RWPE2 (cell line): ENCODE results near the gene FAAP20.

Source experiments
- ATAC-seq: fragments of 200-7000 bp; cut with Tn5 transposase; 3 replicates; pipeline ENCODE4 v1.9.1; 2021; ENCODE audit warnings: low read depth
- DNase-seq: peaks from one replicate; pipeline ENCODE4 v3.0.0-alpha.2; 2020; ENCODE audit warnings: low spot score
- H3K27ac ChIP-seq: fragments of 450-650 bp; 2 replicates; pipeline ENCODE4 v1.5.1; 2017; ENCODE audit warnings: mild to moderate bottlenecking; ENCODE audit not compliant: poor library complexity, severe bottlenecking
- H3K27me3 ChIP-seq: fragments of 250-450 bp; sonication (Bioruptor Pico); 2 replicates; pipeline ENCODE4 v1.5.1; 2021; ENCODE audit warnings: mild to moderate bottlenecking, moderate library complexity; ENCODE audit not compliant: insufficient read depth, poor library complexity, severe bottlenecking
- H3K36me3 ChIP-seq: fragments of 250-450 bp; sonication (Bioruptor Pico); 2 replicates; pipeline ENCODE4 v1.5.1; 2020; ENCODE audit warnings: low read depth, mild to moderate bottlenecking, moderate library complexity
- H3K4me1 ChIP-seq: fragments of 250-450 bp; sonication (Bioruptor Pico); 2 replicates; pipeline ENCODE4 v1.5.1; 2021; ENCODE audit warnings: mild to moderate bottlenecking, moderate library complexity; ENCODE audit not compliant: insufficient read depth, poor library complexity, severe bottlenecking
- H3K4me3 ChIP-seq: fragments of 250-450 bp; sonication (Bioruptor Pico); 2 replicates; pipeline ENCODE4 v1.5.1; 2021; ENCODE audit warnings: mild to moderate bottlenecking, moderate library complexity; ENCODE audit not compliant: severe bottlenecking
- H3K9me3 ChIP-seq: fragments of 250-450 bp; sonication (Bioruptor Pico); 2 replicates; pipeline ENCODE4 v1.5.1; 2021; ENCODE audit warnings: mild to moderate bottlenecking, moderate library complexity; ENCODE audit not compliant: severe bottlenecking
- TF ChIP-seq, protein P1 (sequence below): fragments of 450-650 bp; IDR thresholded peaks from one replicate; pipeline ENCODE4 v1.5.1; 2017; ENCODE audit warnings: mild to moderate bottlenecking, moderate library complexity; ENCODE audit not compliant: poor library complexity, severe bottlenecking

FAAP20 gene

DNA sequence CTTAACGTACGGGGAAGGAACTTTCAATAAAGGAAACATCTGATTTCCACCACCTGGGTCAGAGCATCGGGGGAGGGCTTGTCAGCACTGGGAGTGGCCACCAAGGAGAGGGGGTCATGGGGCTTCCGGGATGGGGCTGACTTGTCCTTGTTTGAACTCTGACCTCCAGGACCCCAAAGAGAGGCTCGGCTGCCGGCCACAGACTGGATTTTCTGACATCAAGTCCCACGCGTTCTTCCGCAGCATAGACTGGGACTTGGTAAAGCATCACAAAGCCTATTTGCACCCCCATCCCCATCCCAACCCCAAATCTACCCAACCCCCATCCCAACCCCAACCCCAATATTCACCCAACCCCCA, 19.5 kb downstream of the FAAP20 start:
- Histone ChIP-seq H3K4me3 (no peak overlapping the region), H3K27me3 (no peaks in the 10 kb centered on the region), H3K9me3 (no peaks in the 10 kb centered on the region), H3K4me1 (no peaks in the 10 kb centered on the region), H3K36me3 (peaks cover 7% of the 10 kb centered on the region), H3K27ac (no peak overlapping the region)
- DNase-seq: no peak
- TF ChIP-seq, protein P1, sequence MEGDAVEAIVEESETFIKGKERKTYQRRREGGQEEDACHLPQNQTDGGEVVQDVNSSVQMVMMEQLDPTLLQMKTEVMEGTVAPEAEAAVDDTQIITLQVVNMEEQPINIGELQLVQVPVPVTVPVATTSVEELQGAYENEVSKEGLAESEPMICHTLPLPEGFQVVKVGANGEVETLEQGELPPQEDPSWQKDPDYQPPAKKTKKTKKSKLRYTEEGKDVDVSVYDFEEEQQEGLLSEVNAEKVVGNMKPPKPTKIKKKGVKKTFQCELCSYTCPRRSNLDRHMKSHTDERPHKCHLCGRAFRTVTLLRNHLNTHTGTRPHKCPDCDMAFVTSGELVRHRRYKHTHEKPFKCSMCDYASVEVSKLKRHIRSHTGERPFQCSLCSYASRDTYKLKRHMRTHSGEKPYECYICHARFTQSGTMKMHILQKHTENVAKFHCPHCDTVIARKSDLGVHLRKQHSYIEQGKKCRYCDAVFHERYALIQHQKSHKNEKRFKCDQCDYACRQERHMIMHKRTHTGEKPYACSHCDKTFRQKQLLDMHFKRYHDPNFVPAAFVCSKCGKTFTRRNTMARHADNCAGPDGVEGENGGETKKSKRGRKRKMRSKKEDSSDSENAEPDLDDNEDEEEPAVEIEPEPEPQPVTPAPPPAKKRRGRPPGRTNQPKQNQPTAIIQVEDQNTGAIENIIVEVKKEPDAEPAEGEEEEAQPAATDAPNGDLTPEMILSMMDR: no peak
- no peak for ATAC-seq

DNA sequence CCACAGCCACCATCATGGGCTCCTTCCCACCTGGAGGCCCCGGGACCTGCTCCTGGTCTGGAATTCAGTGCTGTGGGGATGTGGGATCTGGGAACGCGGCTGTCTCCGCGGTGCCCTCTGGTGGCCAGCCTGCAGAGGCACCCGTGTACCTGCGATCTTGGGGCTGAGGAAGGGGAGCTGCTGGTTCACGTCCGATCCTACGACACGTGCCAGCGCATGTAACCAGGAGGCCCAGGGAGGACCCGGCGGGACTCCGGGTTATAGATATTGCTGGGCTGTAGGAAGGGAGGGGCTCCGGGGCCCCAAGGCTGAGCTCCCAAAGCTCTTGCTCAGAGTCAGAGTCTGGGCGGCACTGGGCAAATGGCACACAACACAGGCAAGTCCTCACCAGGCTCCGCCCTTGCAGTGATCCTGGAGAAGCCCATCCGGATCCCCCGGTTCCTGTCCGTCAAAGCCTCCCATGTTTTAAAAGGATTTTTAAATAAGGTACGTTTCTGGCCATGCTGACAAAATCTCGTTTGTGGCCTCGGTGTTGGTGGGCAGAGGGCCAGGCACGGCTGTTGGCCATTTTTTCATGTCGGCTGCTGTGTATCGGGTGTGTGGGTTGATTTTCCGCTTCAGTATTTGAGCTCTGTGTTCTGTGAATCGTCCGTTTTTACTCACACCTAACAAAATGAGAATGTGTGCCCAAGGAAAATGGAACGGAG, 20.1 kb downstream of the FAAP20 start:
- Histone ChIP-seq H3K4me3 (no peak overlapping the region), H3K27me3 (no peaks in the 10 kb centered on the region), H3K9me3 (no peaks in the 10 kb centered on the region), H3K4me1 (no peaks in the 10 kb centered on the region), H3K36me3 (peaks cover 7% of the 10 kb centered on the region), H3K27ac (no peak overlapping the region)
- TF ChIP-seq, protein P1: peak; percentile 88
- ATAC-seq (peak; percentile 76), DNase-seq (no peak)

DNA sequence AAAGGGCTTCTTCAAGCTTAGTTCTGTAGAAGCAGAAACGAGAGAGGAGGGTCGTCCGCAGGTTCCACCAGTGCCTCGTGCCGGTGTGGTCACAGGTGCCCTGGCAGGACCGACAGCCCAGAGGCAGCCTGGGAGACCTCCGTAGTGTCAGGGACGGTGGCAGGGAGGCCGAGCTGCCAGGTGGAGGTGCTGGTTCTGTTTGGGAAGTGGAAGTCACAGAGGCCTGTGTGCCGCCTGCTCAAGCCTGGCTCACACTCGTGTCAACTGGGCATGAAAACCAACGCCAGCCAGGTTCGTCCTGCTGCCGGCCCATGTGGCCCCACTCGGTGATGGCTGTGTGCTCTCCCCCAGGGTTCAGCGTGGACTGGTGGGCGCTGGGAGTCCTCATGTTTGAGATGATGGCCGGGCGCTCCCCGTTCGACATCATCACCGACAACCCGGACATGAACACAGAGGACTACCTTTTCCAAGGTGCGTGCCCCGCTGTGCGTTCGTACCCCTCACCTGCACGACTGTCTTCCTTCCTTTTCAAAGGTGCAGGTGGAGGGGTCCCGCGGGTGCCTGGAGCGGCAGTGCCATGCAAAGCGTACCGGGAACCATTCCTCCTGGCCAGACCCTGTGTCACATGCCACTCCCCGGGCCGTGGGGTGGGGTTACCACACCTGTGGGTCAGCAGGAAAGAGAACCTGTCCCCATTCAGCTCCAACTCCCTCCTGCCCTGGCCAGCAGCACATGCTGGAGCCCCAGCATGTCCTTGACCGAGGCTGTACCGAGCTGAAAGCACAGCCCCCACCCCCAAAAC, 20.8 kb downstream of the FAAP20 start:
- H3K9me3 ChIP-seq: no peaks in the 10 kb centered on the region
- H3K27ac ChIP-seq: no peak overlapping the region
- H3K27me3 ChIP-seq: no peaks in the 10 kb centered on the region
- no peaks in the 10 kb centered on the region for H3K4me1 ChIP-seq
- TF ChIP-seq, protein P1: no peak
- peaks cover 7% of the 10 kb centered on the region for H3K36me3 ChIP-seq
- no peak for DNase-seq
- H3K4me3 ChIP-seq: no peak overlapping the region
- 0 out of 3 replicates have a peak, but pooled peaks have one; percentile 7 for ATAC-seq

DNA sequence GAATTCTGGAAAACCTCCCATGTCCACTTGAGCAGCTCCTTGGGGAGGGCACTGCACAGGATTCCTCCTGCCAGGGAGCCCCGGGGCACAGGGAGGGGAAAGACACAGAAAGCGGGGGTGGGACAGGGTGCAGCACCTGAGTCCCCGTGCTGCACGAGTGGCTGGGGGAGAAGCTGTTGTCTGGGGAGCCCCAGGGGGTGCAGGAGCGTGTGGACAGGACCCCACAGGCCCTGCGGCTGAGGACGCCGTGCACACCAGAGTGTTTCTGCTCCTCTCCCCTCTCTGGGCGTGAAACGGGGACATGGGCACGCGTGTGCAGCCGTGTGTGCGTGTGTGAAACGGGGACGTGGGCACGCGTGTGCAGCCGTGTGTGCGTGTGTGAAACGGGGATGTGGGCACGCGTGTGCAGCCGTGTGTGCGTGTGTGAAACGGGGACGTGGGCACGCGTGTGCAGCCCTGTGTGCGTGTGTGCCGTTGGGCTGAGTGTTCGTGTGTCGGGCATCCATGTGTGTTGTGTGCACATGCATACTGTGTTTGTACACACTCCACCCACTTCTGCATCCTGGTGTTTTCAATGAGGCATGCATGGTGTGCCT, 21.9 kb downstream of the FAAP20 start:
- H3K27me3 ChIP-seq: no peaks in the 10 kb centered on the region

More for the DNA sequence above, 21.9 kb downstream of the FAAP20 start:
- H3K4me1 ChIP-seq: no peaks in the 10 kb centered on the region
- H3K4me3 ChIP-seq: no peak overlapping the region
- H3K27ac ChIP-seq: no peak overlapping the region
- H3K9me3 ChIP-seq: no peaks in the 10 kb centered on the region
- ATAC-seq (no peak), DNase-seq (no peak)
- peaks cover 7% of the 10 kb centered on the region for H3K36me3 ChIP-seq
- TF ChIP-seq, protein P1: no peak
